Pons (tissue), 1 donor: Measurements from ENCODE around the gene ELP6.
"Not testable (repeated sequence)": the region's sequence is repeated elsewhere in the genome, so short reads cannot be mapped to it uniquely, and the experiment has no call there.

Experiments
- DNase-seq: peaks from one replicate; pipeline ENCODE4 v3.0.0-alpha.2; 2016; ENCODE audit warnings: low spot score

ELP6 gene

DNA sequence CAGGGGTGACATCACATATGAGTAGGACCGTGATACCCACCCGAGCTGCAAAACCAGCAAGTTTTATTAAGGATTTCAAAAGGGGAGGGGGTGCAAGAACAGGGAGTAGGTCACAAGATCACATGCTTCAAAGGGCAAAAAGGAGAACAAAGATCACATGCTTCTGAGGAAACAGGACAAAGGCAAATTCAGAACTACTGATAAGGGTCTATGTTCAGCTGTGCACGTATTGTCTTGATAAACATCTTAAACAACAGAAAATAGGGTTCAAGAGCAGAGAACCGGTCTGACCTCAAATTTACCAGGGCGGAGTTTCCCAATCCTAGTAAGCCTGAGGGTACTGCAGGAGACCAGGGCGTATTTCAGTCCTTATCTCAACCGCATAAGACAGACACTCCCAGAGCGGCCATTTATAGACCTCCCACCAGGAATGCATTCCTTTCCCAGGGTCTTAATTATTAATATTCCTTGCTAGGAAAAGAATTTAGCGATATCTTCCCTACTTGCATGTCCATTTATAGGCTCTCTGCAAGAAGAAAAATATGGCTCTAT is 53.9 kb downstream of the ELP6 start:
- DNase-seq: not testable (repeated sequence)

DNA sequence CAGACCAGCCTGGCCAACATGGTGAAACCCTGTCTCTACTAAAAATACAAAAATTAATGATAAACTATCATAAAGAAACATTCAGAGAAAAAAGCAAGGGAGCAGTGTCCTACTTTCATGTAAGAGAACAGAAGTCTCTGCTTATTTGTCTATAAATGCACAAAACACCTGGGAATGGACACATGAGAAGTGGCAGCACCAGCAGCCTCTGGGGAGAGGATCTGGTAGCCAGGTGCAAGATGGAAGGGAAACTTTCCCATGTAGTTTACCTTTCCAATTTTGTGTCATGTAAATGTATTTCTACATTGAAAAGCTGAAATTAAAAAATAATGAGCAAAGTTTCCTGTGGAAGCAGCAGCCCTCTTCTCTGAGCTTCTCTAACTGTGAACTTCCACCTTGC is 56.5 kb downstream of the ELP6 start:
- DNase-seq: no peak

GRCh38 chr3:47455806-47456452 is 57.6 kb downstream of the ELP6 start:
- DNase-seq: no peak

DNA sequence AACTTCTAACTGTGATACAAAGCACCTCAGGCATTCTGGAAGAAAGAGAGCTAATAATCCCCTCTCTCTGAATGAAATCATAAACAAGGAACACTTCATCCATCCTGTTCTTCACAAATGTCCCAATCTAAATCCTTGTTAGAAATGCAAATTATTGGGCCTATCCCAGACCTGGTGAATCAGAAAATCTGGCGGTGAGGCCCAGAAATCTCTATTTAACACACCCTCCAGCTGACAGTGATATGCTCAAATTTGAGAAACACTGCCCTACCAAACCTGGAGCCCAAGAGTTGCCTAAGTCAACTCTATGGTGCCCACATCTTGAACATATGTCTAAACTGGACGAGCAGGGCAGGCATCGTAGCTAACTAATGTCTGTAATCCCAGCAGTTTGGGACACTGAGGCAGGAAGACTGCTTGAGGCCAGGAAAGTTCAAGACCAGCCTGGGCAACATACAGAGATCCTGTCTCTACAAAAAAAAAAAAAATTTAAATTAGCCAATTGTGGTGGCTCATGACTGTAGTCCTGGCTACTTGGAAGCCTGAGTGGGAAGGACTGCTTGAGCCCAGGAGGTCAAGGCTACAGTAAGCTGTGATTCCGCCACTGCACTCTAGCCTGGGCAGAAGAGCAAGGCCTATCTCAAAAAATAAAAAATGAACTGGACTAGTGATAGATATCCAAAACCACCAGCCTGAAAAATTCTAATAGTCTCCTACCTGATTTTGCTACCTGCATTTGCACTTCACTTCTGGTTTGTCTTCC is 60.9 kb downstream of the ELP6 start:
- DNase-seq: no peak
